ENCODE results near the gene NRXN3.

NRXN3 gene

DNA sequence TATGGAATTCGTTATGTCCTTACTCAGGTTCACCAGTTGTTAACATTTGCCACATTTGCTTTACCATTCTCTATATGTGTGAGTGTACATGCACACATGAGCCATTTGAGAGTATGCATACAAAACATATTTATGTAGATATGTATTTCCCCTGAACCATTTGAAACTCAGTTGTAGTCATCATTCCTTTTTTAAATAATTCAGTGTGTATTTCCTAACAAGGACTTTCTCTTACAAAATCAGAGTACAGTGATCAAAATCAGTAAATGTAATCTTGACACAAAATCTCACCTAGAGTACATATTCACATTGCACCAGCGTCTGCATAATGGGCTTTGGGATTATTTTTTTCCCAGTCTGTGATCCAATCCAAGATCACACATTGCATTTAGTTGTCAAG lies 1656.2 kb downstream of the NRXN3 start:
- H3K4me1 Mint-ChIP-seq (ENCODE audit: low read depth): no peaks in the 10 kb centered on the region
- H3K9me3 Mint-ChIP-seq: peaks cover 7% of the 10 kb centered on the region
- H3K27me3 Mint-ChIP-seq (ENCODE audit: low read depth): no peaks in the 10 kb centered on the region
- no peak overlapping the region for H3K27ac Mint-ChIP-seq
- no peak overlapping the region for H3K4me3 Mint-ChIP-seq
- H3K36me3 Mint-ChIP-seq (ENCODE audit: low read depth): no peaks in the 10 kb centered on the region

DNA sequence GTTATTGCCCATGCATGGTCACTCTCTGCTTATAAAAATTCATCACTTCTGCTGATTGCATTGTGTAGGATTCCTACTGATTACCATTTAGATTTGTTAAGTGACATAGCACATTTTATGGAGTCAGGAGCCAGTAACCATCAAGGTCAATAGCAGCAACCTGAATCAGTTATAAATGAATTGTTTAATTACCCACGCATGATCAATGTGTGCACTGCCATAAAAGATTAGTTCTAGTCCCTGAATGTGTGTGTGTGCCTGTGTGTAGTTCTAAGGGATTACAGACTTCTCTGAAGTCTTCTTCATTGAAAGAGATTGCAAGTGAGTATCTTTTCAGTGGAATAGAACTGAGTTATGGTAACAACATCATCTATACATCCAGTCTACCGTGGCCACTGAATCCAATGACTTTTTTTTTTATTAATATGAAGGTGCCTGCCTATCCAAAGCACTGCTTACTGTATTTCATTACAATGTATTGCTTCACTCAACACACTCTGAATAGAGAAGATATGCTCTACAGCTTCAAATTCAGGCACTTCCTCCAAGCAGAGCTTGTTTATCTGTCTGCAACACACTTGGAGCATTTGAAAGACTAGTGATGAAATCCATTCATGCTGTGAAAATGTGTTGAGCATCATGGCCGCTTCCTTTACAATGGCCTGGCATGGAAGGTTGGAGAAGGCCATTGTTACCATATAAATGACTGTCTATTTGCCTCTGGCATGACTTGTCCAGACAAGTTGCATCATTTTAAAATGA lies 1659.4 kb downstream of the NRXN3 start:
- H3K4me3 Mint-ChIP-seq: no peak overlapping the region
- H3K4me1 Mint-ChIP-seq (ENCODE audit: low read depth): no peaks in the 10 kb centered on the region
- H3K27ac Mint-ChIP-seq: no peak overlapping the region
- H3K36me3 Mint-ChIP-seq (ENCODE audit: low read depth): no peaks in the 10 kb centered on the region
- no peaks in the 10 kb centered on the region for H3K27me3 Mint-ChIP-seq (ENCODE audit: low read depth)
- peaks cover 7% of the 10 kb centered on the region for H3K9me3 Mint-ChIP-seq

DNA sequence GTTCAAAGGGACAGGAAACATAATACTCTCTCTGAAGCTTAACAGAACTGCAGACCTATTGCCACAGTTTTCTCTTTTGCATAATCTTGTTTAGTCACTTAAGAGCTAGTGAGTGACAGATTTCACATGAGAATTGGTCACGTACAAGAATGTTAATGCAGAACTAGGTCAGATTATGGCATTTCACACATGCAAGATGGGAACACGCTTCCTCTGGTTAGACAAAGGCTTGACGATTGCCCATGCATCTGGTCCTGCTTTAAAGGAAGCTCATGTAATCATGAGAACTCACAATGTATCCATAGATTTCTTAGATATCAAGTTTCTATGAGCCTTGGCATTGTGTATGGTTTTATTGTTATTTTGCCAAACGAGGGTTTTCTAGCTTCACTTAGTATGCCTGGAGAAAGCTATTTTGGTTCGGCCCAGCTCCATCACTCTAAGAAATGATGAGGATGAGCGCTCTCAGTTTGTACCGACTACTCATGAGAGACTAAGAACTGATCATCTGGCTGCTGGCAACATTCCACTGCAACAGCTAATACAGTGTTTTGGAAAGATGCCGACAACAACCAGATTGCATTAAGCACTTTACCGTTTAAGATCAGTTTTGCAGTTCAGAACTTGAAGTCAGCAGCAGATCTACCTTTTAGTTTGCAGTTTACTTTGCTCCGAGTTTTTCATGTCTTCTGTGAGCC lies 1661.2 kb downstream of the NRXN3 start:
- H3K4me3 Mint-ChIP-seq: no peak overlapping the region
- H3K27me3 Mint-ChIP-seq (ENCODE audit: low read depth): no peaks in the 10 kb centered on the region
- peaks cover 7% of the 10 kb centered on the region for H3K9me3 Mint-ChIP-seq
- no peak overlapping the region for H3K27ac Mint-ChIP-seq
- no peaks in the 10 kb centered on the region for H3K4me1 Mint-ChIP-seq (ENCODE audit: low read depth)
- H3K36me3 Mint-ChIP-seq (ENCODE audit: low read depth): no peaks in the 10 kb centered on the region

DNA sequence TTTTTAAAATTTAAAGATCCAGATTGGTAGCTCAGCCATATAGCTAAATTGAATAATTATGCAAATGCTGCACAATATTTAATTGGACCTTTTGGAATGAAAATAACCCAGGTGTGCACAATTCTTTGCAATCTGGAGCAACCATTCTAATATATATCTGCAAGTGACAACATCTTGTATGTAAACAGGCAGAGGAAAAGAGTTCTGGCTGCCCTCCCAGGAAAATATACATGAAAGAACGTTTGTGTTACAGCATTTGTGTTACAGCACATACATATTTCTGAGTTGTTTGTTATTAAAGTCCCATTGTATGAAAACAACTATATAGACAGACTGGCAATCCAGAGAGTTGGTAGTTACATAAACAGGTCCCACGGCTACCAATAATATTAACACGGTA lies 1663.6 kb downstream of the NRXN3 start:
- Mint-ChIP-seq H3K36me3 (ENCODE audit: low read depth) (no peaks in the 10 kb centered on the region), H3K9me3 (no peaks in the 10 kb centered on the region), H3K27me3 (ENCODE audit: low read depth) (no peaks in the 10 kb centered on the region), H3K27ac (no peak overlapping the region), H3K4me1 (ENCODE audit: low read depth) (no peaks in the 10 kb centered on the region), H3K4me3 (no peak overlapping the region)

DNA sequence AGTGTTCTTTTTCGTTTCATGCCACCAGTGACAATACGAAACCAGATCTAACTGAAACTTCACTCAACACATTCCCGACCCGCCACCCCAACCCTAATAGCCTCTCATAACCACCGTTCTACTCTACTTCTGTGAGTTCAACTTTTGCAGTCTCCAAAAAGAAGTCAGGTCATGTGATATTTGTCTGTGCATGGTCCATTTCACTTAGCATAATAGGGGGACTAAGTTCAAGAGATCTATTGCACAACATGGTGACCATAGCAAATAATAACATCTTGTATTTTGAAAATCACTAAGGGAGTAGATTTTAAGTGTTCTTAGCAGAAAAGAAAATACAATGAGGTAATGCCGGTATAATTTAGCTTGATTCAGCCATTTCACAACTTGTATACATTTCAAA lies 1664.7 kb downstream of the NRXN3 start:
- H3K27me3 Mint-ChIP-seq (ENCODE audit: low read depth): no peaks in the 10 kb centered on the region
- H3K9me3 Mint-ChIP-seq: no peaks in the 10 kb centered on the region
- H3K4me1 Mint-ChIP-seq (ENCODE audit: low read depth): no peaks in the 10 kb centered on the region
- no peak overlapping the region for H3K27ac Mint-ChIP-seq
- H3K4me3 Mint-ChIP-seq: no peak overlapping the region
- no peaks in the 10 kb centered on the region for H3K36me3 Mint-ChIP-seq (ENCODE audit: low read depth)

DNA sequence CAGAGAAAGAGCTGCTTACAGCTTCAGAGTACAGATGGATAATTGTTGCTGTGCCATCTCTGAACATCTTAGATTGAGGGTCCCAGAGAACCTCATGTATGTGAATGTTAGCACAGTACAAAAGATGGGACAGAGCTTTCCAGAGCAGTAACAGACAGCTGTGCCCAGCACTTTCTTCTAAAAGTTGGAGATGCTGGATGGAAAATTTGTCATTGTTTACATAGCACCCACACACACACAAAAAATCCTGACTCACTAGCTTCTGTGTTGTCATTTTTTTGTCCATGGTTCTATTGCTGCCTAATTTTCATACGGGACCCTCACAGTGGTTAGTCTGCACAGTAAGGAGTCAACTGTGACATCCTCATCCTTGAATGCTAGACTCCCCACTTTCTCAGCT lies 1666.4 kb downstream of the NRXN3 start:
- H3K36me3 Mint-ChIP-seq (ENCODE audit: low read depth): no peaks in the 10 kb centered on the region
- no peaks in the 10 kb centered on the region for H3K9me3 Mint-ChIP-seq
- no peaks in the 10 kb centered on the region for H3K4me1 Mint-ChIP-seq (ENCODE audit: low read depth)
- H3K4me3 Mint-ChIP-seq: no peak overlapping the region
- H3K27me3 Mint-ChIP-seq (ENCODE audit: low read depth): no peaks in the 10 kb centered on the region
- H3K27ac Mint-ChIP-seq: no peak overlapping the region

DNA sequence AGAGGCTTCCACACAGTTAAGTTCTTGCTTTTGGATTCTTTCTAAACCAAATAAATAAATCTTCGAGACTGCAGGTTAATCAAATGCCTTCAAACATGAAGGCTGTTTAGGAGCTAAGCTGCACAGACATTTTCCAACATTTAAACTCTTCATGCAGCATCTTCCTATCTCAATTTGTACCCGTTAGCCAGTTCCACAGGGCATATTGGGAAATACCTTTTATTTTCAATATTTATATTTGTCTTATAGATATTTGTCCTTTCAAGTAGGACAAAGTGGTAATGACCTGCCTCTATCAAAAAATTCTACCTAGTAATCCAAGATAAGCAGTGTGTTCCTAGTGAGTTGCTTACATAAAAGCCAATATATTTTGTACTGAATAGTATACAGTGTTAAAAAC lies 1667.5 kb downstream of the NRXN3 start:
- H3K4me3 Mint-ChIP-seq: no peak overlapping the region
- no peaks in the 10 kb centered on the region for H3K36me3 Mint-ChIP-seq (ENCODE audit: low read depth)
- H3K27me3 Mint-ChIP-seq (ENCODE audit: low read depth): no peaks in the 10 kb centered on the region
- H3K27ac Mint-ChIP-seq: no peak overlapping the region
- no peaks in the 10 kb centered on the region for H3K4me1 Mint-ChIP-seq (ENCODE audit: low read depth)
- H3K9me3 Mint-ChIP-seq: no peaks in the 10 kb centered on the region

DNA sequence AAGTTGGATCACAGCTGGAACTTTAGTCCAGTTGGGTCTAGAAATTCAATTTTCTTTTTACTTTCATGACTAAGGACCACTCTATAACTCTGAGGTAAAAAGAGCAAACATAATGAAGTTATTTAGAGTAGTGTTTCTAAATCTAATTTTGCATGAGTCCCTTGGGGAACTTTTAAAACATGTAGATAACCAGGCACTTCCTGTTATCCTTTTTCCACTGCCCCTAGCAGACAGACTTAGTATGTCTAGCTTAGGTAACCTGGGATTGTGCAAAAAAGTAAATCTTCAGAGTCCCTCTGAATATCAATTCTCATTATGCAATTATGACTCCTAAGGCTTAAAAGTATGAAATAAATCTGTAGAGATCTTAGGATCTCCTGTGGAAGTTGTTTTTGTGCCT lies 1669.9 kb downstream of the NRXN3 start:
- Mint-ChIP-seq H3K27ac (no peak overlapping the region), H3K9me3 (no peaks in the 10 kb centered on the region), H3K36me3 (ENCODE audit: low read depth) (no peaks in the 10 kb centered on the region), H3K4me3 (no peak overlapping the region), H3K4me1 (ENCODE audit: low read depth) (no peaks in the 10 kb centered on the region), H3K27me3 (ENCODE audit: low read depth) (no peaks in the 10 kb centered on the region)

DNA sequence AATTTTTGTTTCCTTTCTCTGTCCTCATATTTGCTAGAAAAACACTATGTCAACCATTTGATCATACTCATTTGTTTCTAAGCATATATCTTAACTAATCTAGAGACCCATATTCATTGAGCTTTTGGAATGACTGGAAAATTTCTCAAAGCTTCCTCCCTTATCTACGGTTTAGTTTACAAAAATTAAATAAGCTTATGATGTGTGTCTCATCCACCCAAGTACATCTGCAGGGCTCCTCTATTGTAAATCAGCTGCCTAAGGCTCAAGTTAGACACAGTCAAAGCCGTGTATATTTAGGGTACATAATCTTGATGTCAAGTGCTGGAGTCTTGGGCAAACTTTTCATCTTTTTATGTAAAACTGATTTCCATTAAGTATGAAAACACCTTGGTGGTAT lies 1670.7 kb downstream of the NRXN3 start:
- H3K27ac Mint-ChIP-seq: no peak overlapping the region
- no peaks in the 10 kb centered on the region for H3K9me3 Mint-ChIP-seq
- H3K27me3 Mint-ChIP-seq (ENCODE audit: low read depth): no peaks in the 10 kb centered on the region
- no peaks in the 10 kb centered on the region for H3K36me3 Mint-ChIP-seq (ENCODE audit: low read depth)
- no peak overlapping the region for H3K4me3 Mint-ChIP-seq
- no peaks in the 10 kb centered on the region for H3K4me1 Mint-ChIP-seq (ENCODE audit: low read depth)

DNA sequence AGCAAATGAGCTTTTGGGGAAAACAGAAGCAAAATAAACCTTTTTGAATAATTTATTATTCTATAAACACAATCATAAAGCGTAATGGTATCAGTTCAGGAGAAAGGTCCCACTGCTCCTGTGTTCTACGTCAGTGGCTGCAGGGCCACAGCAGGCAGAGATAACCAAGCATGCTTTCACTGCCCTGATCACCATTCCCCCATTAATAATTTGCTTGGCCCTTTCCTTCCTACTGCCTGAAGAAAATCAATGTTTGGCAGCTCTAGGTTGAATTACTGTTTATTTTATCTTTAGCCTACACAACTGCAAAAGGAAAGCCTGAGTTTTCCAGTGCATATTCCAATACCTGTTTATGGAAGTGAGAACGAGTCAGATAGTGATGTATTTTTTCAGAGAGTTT lies 1671.3 kb downstream of the NRXN3 start:
- no peaks in the 10 kb centered on the region for H3K4me1 Mint-ChIP-seq (ENCODE audit: low read depth)
- H3K4me3 Mint-ChIP-seq: no peak overlapping the region
- H3K36me3 Mint-ChIP-seq (ENCODE audit: low read depth): no peaks in the 10 kb centered on the region
- no peaks in the 10 kb centered on the region for H3K27me3 Mint-ChIP-seq (ENCODE audit: low read depth)
- H3K27ac Mint-ChIP-seq: no peak overlapping the region
- H3K9me3 Mint-ChIP-seq: no peaks in the 10 kb centered on the region

DNA sequence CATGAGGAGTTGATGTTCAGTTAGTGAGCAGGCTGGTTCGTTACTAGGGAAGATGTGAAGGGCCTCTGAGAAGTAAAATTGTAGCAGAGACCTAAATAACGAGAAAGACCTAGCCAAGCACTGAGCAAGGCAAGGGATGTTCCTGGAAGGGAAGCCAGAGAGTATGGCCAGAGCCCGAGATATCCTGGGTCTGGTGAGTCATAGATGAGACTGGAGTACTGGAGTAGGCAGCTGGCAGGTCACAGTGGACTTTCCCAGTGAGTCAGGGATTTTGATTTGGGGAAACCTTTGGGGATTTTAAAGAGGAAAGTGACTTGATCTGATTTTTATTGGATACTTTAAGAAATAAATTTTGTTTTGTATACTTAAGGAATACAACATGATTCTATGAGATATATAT lies 1672.1 kb downstream of the NRXN3 start:
- H3K9me3 Mint-ChIP-seq: no peaks in the 10 kb centered on the region
- H3K4me3 Mint-ChIP-seq: no peak overlapping the region
- no peaks in the 10 kb centered on the region for H3K4me1 Mint-ChIP-seq (ENCODE audit: low read depth)
- no peak overlapping the region for H3K27ac Mint-ChIP-seq
- no peaks in the 10 kb centered on the region for H3K27me3 Mint-ChIP-seq (ENCODE audit: low read depth)
- H3K36me3 Mint-ChIP-seq (ENCODE audit: low read depth): no peaks in the 10 kb centered on the region

DNA sequence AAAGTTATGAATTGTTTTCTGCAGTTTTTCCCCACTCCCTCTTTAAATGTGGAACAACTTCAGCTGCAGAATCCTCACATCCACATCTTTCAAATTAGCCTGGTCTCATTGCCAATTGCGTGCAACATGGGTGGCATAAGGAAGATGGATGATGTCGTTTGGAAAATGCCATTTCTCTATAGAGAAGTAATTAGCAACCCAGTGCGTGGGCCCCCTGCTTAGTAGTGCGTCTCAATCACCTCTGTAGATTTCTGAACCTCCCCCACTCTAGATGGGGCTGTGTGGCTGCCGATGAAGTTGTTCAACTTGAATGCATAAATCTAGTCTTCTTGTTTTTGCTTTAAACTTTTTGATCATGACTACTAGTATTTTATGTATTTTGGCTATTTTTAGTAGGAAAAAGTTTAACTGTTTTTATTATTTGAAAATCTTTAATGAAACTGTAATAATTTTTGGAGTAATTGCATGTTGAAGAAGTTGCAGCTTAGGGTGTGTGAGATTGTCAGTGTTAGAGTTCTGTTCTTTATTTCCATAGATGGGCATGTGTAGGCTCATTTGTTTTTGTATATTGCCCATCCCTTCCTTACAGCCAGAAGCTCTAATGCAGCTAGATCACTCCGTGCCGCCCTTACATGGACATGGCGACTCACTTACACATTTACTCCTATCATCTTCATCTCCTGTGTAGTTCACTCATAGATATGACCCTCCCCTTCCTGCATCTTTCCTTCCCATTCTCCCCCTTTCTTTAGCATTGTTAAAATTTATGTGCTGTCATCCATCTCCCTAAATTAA lies 1683.0 kb downstream of the NRXN3 start:
- Mint-ChIP-seq H3K9me3 (peaks cover 4% of the 10 kb centered on the region), H3K27ac (no peak overlapping the region), H3K4me1 (ENCODE audit: low read depth) (no peaks in the 10 kb centered on the region), H3K27me3 (ENCODE audit: low read depth) (no peaks in the 10 kb centered on the region), H3K4me3 (no peak overlapping the region), H3K36me3 (ENCODE audit: low read depth) (no peaks in the 10 kb centered on the region)

DNA sequence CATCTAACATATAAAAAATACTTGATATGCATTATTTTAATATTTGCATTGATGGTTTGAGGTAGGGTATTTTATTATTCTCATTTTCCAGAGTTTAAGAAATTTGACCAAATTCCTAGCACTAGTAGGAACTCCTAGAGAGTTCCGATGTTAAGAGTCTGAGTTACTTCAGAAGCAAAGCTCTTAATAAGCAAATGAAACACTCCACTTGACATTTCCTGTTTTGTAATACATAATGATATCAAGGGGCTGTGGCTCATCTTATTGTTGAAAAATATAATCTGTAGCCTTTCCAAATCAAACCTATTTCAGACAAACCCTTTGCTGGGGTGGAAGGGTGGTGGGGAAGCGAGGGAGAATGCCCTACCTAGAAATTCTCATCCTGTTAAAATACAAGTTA lies 1685.6 kb downstream of the NRXN3 start:
- no peaks in the 10 kb centered on the region for H3K36me3 Mint-ChIP-seq (ENCODE audit: low read depth)
- peaks cover 4% of the 10 kb centered on the region for H3K9me3 Mint-ChIP-seq
- no peak overlapping the region for H3K27ac Mint-ChIP-seq
- no peaks in the 10 kb centered on the region for H3K4me1 Mint-ChIP-seq (ENCODE audit: low read depth)
- H3K4me3 Mint-ChIP-seq: no peak overlapping the region
- H3K27me3 Mint-ChIP-seq (ENCODE audit: low read depth): no peaks in the 10 kb centered on the region

DNA sequence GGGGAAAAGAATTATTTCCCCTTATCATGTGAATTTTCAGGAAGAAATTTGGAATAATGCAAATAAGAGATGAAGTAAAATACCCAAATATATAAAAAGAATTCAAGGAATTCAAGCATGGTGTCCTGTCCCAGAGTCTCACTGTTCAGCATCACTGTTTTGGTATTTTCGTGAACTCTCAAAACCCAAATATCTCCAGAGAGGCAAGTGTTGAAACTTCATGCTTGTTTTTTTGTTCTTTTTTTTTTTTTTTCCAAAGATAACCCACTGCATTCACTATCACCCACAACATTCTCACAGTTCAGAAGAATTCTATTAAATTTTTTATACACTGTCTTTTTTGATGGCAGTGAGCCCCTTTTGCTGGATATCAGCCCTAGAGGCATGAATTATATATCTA lies 1686.2 kb downstream of the NRXN3 start:
- no peaks in the 10 kb centered on the region for H3K36me3 Mint-ChIP-seq (ENCODE audit: low read depth)
- no peaks in the 10 kb centered on the region for H3K4me1 Mint-ChIP-seq (ENCODE audit: low read depth)
- peaks cover 4% of the 10 kb centered on the region for H3K9me3 Mint-ChIP-seq
- H3K4me3 Mint-ChIP-seq: no peak overlapping the region
- H3K27me3 Mint-ChIP-seq (ENCODE audit: low read depth): no peaks in the 10 kb centered on the region
- H3K27ac Mint-ChIP-seq: no peak overlapping the region

DNA sequence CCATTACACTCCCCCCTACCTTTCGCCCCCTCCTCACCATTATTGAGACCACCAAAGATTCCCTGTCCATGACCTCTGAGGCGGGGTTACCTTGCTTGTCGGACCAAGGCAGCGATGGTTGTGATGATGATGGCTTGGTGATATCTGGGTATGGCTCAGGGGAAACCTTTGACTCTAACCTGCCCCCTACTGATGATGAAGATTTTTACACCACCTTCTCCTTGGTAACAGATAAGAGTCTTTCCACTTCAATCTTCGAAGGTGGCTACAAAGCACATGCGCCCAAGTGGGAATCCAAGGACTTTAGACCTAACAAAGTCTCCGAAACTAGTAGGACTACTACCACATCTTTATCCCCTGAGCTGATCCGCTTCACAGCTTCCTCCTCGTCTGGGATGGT lies 1690.9 kb downstream of the NRXN3 start:
- peaks cover under 1% of the 10 kb centered on the region for H3K9me3 Mint-ChIP-seq
- H3K36me3 Mint-ChIP-seq (ENCODE audit: low read depth): no peaks in the 10 kb centered on the region
- H3K4me3 Mint-ChIP-seq: no peak overlapping the region
- no peaks in the 10 kb centered on the region for H3K27me3 Mint-ChIP-seq (ENCODE audit: low read depth)
- H3K27ac Mint-ChIP-seq: no peak overlapping the region
- no peaks in the 10 kb centered on the region for H3K4me1 Mint-ChIP-seq (ENCODE audit: low read depth)
